ENCODE results near the gene NPTXR.

NPTXR gene

DNA sequence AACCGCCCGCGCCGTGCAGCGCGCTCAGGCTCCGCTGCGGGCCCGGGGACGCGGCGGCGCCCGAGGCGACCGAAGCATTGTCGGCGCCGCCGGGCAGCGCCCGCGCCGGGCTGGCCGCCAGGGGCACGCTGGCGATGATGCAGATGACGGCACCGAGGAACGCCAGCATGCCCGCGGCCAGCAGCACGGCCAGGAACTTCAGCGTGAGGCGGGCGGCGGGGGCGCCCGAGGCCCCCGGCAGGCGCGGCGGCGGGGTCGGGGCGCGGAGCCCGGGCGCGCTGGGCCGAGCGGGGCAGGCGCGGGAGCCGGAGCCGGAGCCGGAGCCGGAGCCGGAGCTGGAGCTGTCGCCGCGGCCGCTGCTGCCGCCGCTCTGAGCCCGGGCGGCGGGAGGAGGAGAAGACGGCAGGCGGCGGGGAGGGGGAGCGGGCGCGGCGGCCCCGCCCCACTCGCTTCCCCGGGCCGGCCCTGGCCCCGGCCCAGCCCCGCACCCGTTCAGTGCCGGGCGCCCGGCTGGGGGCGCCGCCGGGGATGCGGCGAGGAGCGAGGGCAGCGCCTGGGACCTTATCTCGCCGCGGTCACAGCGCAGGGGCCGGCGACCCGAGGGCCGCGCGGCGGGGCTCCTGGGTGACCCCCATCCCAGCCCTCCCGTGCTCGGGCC, at the start of gene NPTXR:
Gene NPTXR (minus strand): TSS at position 372 of the 658 bp plus-strand sequence.
- Histone ChIP-seq H3K27me3 (ENCODE audit: control insufficient read depth, insufficient read depth, low read length) (peaks cover 33% of the 10 kb centered on the region), H3K36me3 (ENCODE audit: control insufficient read depth, insufficient read depth, low read length) (no peaks in the 10 kb centered on the region), H3K9me3 (ENCODE audit: control insufficient read depth, insufficient read depth, low read length) (no peaks in the 10 kb centered on the region), H3K4me1 (ENCODE audit: control insufficient read depth, insufficient read depth, low read length) (peaks cover 5% of the 10 kb centered on the region), H3K4me3 (ENCODE audit: low read depth, low read length) (peak within 1 kb of the TSS; percentile 59), H3K9ac (ENCODE audit: low read depth, low read length) (peak within 1 kb of the TSS; percentile 47)

DNA sequence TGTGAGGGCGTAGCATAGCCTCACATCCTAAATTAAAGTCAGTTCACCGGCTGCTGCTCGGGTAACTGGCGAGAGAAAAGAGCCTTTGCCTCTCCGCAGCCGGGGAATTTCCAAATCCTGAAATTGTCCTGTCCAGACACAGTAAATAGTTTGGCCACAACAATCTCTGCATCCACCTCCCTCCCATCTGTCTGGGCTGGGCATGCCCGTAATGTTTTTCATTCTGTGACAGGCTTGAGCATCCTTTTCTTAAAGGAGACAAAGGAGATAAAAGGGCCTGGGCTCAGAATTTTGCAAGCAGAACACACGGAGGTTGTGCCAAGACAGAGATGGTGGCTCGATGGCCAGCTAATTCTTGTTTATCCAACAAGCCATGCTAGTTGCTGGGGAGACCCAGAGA, 47.4 kb upstream of the NPTXR start:
- Histone ChIP-seq H3K27me3 (ENCODE audit: control insufficient read depth, insufficient read depth, low read length) (no peaks in the 10 kb centered on the region), H3K4me3 (ENCODE audit: low read depth, low read length) (no peak overlapping the region), H3K4me1 (ENCODE audit: control insufficient read depth, insufficient read depth, low read length) (no peaks in the 10 kb centered on the region), H3K9me3 (ENCODE audit: control insufficient read depth, insufficient read depth, low read length) (no peaks in the 10 kb centered on the region), H3K36me3 (ENCODE audit: control insufficient read depth, insufficient read depth, low read length) (no peaks in the 10 kb centered on the region), H3K9ac (ENCODE audit: low read depth, low read length) (no peak overlapping the region)

GRCh38 chr22:38890377-38890776, 46.5 kb upstream of the NPTXR start:
- H3K36me3 ChIP-seq (ENCODE audit: control insufficient read depth, insufficient read depth, low read length), result no peaks in the 10 kb centered on the region
- H3K9me3 ChIP-seq (ENCODE audit: control insufficient read depth, insufficient read depth, low read length), result no peaks in the 10 kb centered on the region
- no peaks in the 10 kb centered on the region for H3K27me3 ChIP-seq (ENCODE audit: control insufficient read depth, insufficient read depth, low read length)

GRCh38 chr22:38886333-38886732, 42.5 kb upstream of the NPTXR start:
- Histone ChIP-seq H3K4me1 (ENCODE audit: control insufficient read depth, insufficient read depth, low read length) (no peaks in the 10 kb centered on the region), H3K27me3 (ENCODE audit: control insufficient read depth, insufficient read depth, low read length) (peaks cover 2% of the 10 kb centered on the region), H3K4me3 (ENCODE audit: low read depth, low read length) (no peak overlapping the region), H3K9ac (ENCODE audit: low read depth, low read length) (no peak overlapping the region), H3K36me3 (ENCODE audit: control insufficient read depth, insufficient read depth, low read length) (no peaks in the 10 kb centered on the region), H3K9me3 (ENCODE audit: control insufficient read depth, insufficient read depth, low read length) (no peaks in the 10 kb centered on the region)

More at GRCh38 chr22:38890377-38890776, 46.5 kb upstream of the NPTXR start:
- Histone ChIP-seq H3K4me3 (ENCODE audit: low read depth, low read length) (no peak overlapping the region), H3K9ac (ENCODE audit: low read depth, low read length) (no peak overlapping the region), H3K4me1 (ENCODE audit: control insufficient read depth, insufficient read depth, low read length) (no peaks in the 10 kb centered on the region)

- Histone ChIP-seq H3K4me3 (ENCODE audit: low read depth, low read length) (no peak overlapping the region), H3K4me1 (ENCODE audit: control insufficient read depth, insufficient read depth, low read length) (no peaks in the 10 kb centered on the region), H3K9ac (ENCODE audit: low read depth, low read length) (no peak overlapping the region), H3K27me3 (ENCODE audit: control insufficient read depth, insufficient read depth, low read length) (peaks cover 5% of the 10 kb centered on the region), H3K9me3 (ENCODE audit: control insufficient read depth, insufficient read depth, low read length) (no peaks in the 10 kb centered on the region), H3K36me3 (ENCODE audit: control insufficient read depth, insufficient read depth, low read length) (no peaks in the 10 kb centered on the region)
Measured at GRCh38 chr22:38882972-38883622, 39.3 kb upstream of the NPTXR start.

GRCh38 chr22:38881997-38882879, 38.4 kb upstream of the NPTXR start:
- Histone ChIP-seq H3K36me3 (ENCODE audit: control insufficient read depth, insufficient read depth, low read length) (no peaks in the 10 kb centered on the region), H3K4me1 (ENCODE audit: control insufficient read depth, insufficient read depth, low read length) (no peaks in the 10 kb centered on the region), H3K4me3 (ENCODE audit: low read depth, low read length) (no peak overlapping the region), H3K9me3 (ENCODE audit: control insufficient read depth, insufficient read depth, low read length) (no peaks in the 10 kb centered on the region), H3K9ac (ENCODE audit: low read depth, low read length) (no peak overlapping the region), H3K27me3 (ENCODE audit: control insufficient read depth, insufficient read depth, low read length) (peaks cover 5% of the 10 kb centered on the region)

- Histone ChIP-seq H3K4me3 (ENCODE audit: low read depth, low read length) (no peak overlapping the region), H3K36me3 (ENCODE audit: control insufficient read depth, insufficient read depth, low read length) (no peaks in the 10 kb centered on the region), H3K4me1 (ENCODE audit: control insufficient read depth, insufficient read depth, low read length) (no peaks in the 10 kb centered on the region), H3K27me3 (ENCODE audit: control insufficient read depth, insufficient read depth, low read length) (peaks cover 5% of the 10 kb centered on the region), H3K9ac (ENCODE audit: low read depth, low read length) (no peak overlapping the region), H3K9me3 (ENCODE audit: control insufficient read depth, insufficient read depth, low read length) (no peaks in the 10 kb centered on the region)
Measured at GRCh38 chr22:38881464-38881871, 37.6 kb upstream of the NPTXR start.

DNA sequence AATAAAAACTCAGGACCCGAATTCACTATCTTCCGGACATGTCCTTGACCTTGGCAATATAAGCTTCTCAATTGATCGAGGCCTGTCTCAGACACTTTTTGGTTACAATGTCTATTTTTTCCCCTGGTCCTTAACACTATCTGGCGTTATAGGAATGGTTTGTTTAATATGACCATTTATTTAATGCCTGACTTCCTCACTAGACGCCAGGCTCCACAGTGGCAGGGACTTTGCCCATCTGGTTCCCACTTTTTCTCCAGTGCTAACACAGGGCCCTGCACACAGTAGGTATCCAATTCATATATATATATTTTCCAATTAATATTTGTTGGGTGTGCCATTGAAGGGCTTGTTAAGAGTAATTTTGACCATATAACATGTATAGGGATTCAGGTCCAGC, 36.1 kb upstream of the NPTXR start:
- Histone ChIP-seq H3K9ac (ENCODE audit: low read depth, low read length) (no peak overlapping the region), H3K27me3 (ENCODE audit: control insufficient read depth, insufficient read depth, low read length) (peaks cover 7% of the 10 kb centered on the region), H3K4me1 (ENCODE audit: control insufficient read depth, insufficient read depth, low read length) (no peaks in the 10 kb centered on the region), H3K36me3 (ENCODE audit: control insufficient read depth, insufficient read depth, low read length) (no peaks in the 10 kb centered on the region), H3K4me3 (ENCODE audit: low read depth, low read length) (no peak overlapping the region), H3K9me3 (ENCODE audit: control insufficient read depth, insufficient read depth, low read length) (no peaks in the 10 kb centered on the region)

DNA sequence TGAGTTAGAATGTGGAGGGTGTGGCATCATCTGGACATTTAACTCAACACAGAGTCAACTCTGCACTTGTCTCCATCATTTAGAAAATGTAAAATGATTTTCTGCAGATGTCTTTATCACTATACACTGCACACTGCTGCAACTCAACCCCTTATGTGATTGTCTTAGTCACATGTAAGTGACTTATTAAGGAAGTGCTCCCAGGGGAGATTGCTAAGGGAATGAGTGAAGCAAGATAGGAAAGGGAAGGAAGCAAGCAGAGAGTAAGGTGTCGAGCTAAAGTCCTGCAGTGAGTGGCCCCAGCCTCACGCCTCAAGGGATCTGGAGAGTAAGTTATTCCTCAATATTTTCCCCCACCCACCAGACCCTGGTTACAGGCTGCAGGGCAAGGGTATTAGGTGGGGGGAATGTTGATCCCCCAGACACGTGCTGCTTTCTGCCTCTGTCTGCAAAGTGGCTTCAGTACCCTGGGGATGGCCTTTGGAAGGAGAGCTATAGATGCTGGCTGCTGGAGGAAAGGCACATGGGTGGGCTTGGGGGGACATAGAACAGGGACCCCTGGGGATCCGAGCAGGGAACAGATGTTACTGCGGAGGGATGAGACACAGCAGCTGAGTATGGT, 35.4 kb upstream of the NPTXR start:
- H3K27me3 ChIP-seq (ENCODE audit: control insufficient read depth, insufficient read depth, low read length), result peaks cover 8% of the 10 kb centered on the region
- H3K9me3 ChIP-seq (ENCODE audit: control insufficient read depth, insufficient read depth, low read length), result no peaks in the 10 kb centered on the region
- no peak overlapping the region for H3K9ac ChIP-seq (ENCODE audit: low read depth, low read length)
- no peaks in the 10 kb centered on the region for H3K36me3 ChIP-seq (ENCODE audit: control insufficient read depth, insufficient read depth, low read length)
- no peak overlapping the region for H3K4me3 ChIP-seq (ENCODE audit: low read depth, low read length)
- no peaks in the 10 kb centered on the region for H3K4me1 ChIP-seq (ENCODE audit: control insufficient read depth, insufficient read depth, low read length)

DNA sequence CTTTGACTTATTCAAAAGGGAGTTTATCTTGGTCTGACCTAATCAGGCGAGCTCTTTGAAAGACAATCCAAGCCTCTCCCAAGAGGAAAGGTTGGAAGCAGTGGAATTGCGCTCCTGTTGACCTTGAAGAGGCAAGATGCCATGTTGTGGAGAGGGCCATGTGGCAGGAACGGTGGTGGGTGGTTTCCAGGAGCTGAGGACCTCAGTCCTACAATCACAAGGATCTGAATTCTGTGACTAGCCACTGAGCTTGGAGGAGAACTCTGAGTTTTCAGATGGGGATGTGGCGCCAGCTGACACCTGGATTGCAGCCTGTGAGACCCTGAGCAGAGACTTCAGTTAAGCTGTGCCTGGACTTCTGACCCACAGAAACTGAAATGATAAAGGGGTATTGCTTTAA, 34.2 kb upstream of the NPTXR start:
- Histone ChIP-seq H3K9ac (ENCODE audit: low read depth, low read length) (no peak overlapping the region), H3K4me1 (ENCODE audit: control insufficient read depth, insufficient read depth, low read length) (no peaks in the 10 kb centered on the region), H3K27me3 (ENCODE audit: control insufficient read depth, insufficient read depth, low read length) (peaks cover 16% of the 10 kb centered on the region), H3K36me3 (ENCODE audit: control insufficient read depth, insufficient read depth, low read length) (no peaks in the 10 kb centered on the region), H3K4me3 (ENCODE audit: low read depth, low read length) (no peak overlapping the region), H3K9me3 (ENCODE audit: control insufficient read depth, insufficient read depth, low read length) (no peaks in the 10 kb centered on the region)

DNA sequence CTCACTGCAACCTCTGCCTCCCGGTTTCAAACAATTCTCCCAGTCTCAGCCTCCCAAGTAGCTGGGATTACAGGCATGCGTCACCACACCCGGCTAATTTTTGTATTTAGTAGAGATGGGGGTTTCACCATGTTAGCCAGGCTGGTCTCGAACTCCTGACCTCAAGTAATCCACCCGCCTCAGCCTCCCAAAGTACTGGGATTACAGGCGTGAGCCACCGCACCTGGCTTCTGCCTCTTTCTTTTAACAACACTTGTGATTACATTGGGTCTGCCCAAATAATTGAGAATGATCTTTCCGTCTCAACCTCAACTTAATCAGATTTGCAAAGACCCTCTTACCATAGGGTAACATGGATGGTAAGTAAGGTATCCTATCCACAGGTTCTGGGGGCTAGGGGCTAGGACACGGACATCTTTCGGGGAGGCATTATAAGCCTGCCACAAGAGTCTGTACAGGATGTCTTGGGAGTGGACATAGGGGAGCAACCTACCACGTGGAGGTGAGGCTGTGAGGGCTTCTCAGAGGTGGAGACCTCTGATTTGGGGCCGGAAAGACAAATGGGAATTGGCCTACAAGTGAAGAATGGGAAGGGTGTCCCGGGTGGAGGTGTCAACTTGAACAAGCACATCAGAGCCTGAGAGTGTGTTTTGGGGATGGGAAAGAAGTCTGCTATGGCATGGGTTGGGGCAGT, 30.8 kb upstream of the NPTXR start:
- H3K9me3 ChIP-seq (ENCODE audit: control insufficient read depth, insufficient read depth, low read length), result no peaks in the 10 kb centered on the region
- no peak overlapping the region for H3K4me3 ChIP-seq (ENCODE audit: low read depth, low read length)
- no peak overlapping the region for H3K9ac ChIP-seq (ENCODE audit: low read depth, low read length)
- H3K27me3 ChIP-seq (ENCODE audit: control insufficient read depth, insufficient read depth, low read length), result peaks cover 16% of the 10 kb centered on the region
- peaks cover 3% of the 10 kb centered on the region for H3K36me3 ChIP-seq (ENCODE audit: control insufficient read depth, insufficient read depth, low read length)
- H3K4me1 ChIP-seq (ENCODE audit: control insufficient read depth, insufficient read depth, low read length), result peaks cover 3% of the 10 kb centered on the region

Data from iPS-15b (cell line).